HEK293T (cell line): ENCODE measurements around the gene LEUTX.

Source experiments
- CTCF ChIA-PET: fragments of 350-600 bp; formaldehyde crosslinking; extraction: SDS; loops from one replicate; lab custom pipeline; 2021; ENCODE audit warnings: antibody characterized with exemption, inconsistent platforms; lab: Yijun Ruan, JAX
- POLR2A ChIA-PET: fragments of 350-600 bp; formaldehyde crosslinking; extraction: SDS; loops from one replicate; lab custom pipeline; 2020; ENCODE audit warnings: antibody characterized with exemption, inconsistent platforms; lab: Yijun Ruan, JAX
- DNase-seq: peaks from one replicate; pipeline ENCODE4 v3.0.0; 2012; ENCODE audit warnings: mixed read lengths; ENCODE audit errors: extremely low spot score
- ARNT ChIP-seq: fragments of 450-650 bp; IDR thresholded peaks from 2 replicates; pipeline ENCODE4 v1.6.1; 2017; ENCODE audit warnings: mild to moderate bottlenecking
- BHLHE40 ChIP-seq: fragments of 450-650 bp; IDR thresholded peaks from 2 replicates; pipeline ENCODE4 v1.6.1; 2016; ENCODE audit warnings: mild to moderate bottlenecking, moderate library complexity, borderline replicate concordance
- CTBP1 ChIP-seq: fragments of 450-650 bp; IDR thresholded peaks from 2 replicates; pipeline ENCODE4 v1.6.1; 2016; ENCODE audit warnings: borderline replicate concordance
- ELF4 ChIP-seq: fragments of 450-650 bp; IDR thresholded peaks from 2 replicates; pipeline ENCODE4 v1.6.1; 2017; ENCODE audit warnings: antibody characterized with exemption
- FOXA1 ChIP-seq: fragments of 450-650 bp; IDR thresholded peaks from 2 replicates; pipeline ENCODE4 v1.6.1; 2016; ENCODE audit warnings: mild to moderate bottlenecking
- FOXK2 ChIP-seq: fragments of 450-650 bp; IDR thresholded peaks from 2 replicates; pipeline ENCODE4 v1.6.1; 2016; ENCODE audit warnings: mild to moderate bottlenecking
- FOXM1 ChIP-seq: fragments of 450-650 bp; IDR thresholded peaks from 2 replicates; pipeline ENCODE4 v1.6.1; 2017; ENCODE audit warnings: mild to moderate bottlenecking, borderline replicate concordance
- HDGF ChIP-seq: fragments of 450-650 bp; IDR thresholded peaks from 2 replicates; pipeline ENCODE4 v1.6.1; 2017; ENCODE audit warnings: antibody characterized with exemption, borderline replicate concordance
- L3MBTL2 ChIP-seq: fragments of 450-650 bp; conservative IDR thresholded peaks from 2 replicates; pipeline ENCODE4 v1.6.1; 2016; ENCODE audit warnings: mild to moderate bottlenecking
- LEF1 ChIP-seq: fragments of 450-650 bp; IDR thresholded peaks from 2 replicates; pipeline ENCODE4 v1.6.1; 2017; ENCODE audit warnings: mild to moderate bottlenecking, borderline replicate concordance
- NFRKB ChIP-seq: fragments of 450-650 bp; IDR thresholded peaks from 2 replicates; pipeline ENCODE4 v1.6.1; 2016; ENCODE audit warnings: mild to moderate bottlenecking, moderate library complexity
- SP1 ChIP-seq: fragments of 450-650 bp; IDR thresholded peaks from 2 replicates; pipeline ENCODE4 v1.6.1; 2017
- SUZ12 ChIP-seq: fragments of 450-650 bp; IDR thresholded peaks from 2 replicates; pipeline ENCODE4 v1.6.1; 2016; ENCODE audit warnings: mild to moderate bottlenecking
- TARDBP ChIP-seq: fragments of 450-650 bp; IDR thresholded peaks from 2 replicates; pipeline ENCODE4 v1.6.1; 2016
- ZNF384 ChIP-seq: fragments of 450-650 bp; IDR thresholded peaks from 2 replicates; pipeline ENCODE4 v1.6.1; 2016
- TF ChIP-seq, protein P1 (sequence below): fragments of 450-650 bp; IDR thresholded peaks from 2 replicates; pipeline ENCODE4 v1.6.1; 2016

Gene LEUTX

DNA sequence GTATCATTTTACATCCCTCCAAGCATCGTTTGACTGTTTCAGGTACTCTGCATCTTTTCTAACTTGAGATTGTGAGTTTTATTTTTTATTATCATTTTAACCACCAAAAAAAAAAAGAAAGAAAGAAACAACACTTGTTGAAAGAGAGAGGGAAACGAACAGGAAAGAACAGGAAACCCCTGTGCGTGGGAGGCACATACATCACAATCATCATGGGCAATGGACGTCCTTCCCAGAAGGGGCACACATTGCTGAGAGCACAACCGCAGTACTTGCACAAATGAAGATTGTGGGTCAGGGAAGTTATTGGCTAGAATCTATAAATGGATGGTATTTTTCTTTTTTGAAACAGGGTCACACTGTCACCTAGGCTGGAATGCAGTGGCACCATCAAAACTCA lies 42.6 kb upstream of the LEUTX start:
- no peak for DNase-seq
- no peak for TF ChIP-seq LEF1
- no peak for TF ChIP-seq FOXA1
- TF ChIP-seq SP1, result no peak
- TF ChIP-seq ARNT, result no peak
- TF ChIP-seq TARDBP, result no peak
- no peak for TF ChIP-seq L3MBTL2
- TF ChIP-seq FOXM1, result no peak
- no peak for TF ChIP-seq BHLHE40
- TF ChIP-seq HDGF, result no peak
- no peak for TF ChIP-seq ELF4
- TF ChIP-seq CTBP1, result no peak
- TF ChIP-seq SUZ12, result no peak
- TF ChIP-seq ZNF384, result no peak
- TF ChIP-seq NFRKB, result no peak
- TF ChIP-seq, protein P1, sequence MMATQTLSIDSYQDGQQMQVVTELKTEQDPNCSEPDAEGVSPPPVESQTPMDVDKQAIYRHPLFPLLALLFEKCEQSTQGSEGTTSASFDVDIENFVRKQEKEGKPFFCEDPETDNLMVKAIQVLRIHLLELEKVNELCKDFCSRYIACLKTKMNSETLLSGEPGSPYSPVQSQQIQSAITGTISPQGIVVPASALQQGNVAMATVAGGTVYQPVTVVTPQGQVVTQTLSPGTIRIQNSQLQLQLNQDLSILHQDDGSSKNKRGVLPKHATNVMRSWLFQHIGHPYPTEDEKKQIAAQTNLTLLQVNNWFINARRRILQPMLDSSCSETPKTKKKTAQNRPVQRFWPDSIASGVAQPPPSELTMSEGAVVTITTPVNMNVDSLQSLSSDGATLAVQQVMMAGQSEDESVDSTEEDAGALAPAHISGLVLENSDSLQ, result no peak
- TF ChIP-seq FOXK2, result no peak
- ChIA-PET CTCF (no interaction called here), POLR2A (no interaction called here)

DNA sequence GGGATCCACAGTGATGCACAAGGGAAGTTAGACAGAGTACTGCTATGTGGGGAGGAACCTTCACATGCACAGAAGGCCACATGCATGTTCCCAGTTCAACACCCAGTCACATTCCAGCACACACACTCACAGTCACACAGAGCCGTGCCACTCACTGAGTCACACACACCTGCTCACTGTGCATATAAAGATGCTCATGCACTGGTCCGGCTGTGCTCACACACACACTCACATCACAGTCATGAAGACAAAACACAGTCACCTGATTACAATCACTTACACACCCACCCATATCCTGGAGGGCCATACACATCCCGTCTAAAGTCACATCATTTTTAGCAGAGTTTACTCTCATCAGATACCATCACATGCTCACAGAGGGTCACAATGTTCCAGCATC lies 41.3 kb upstream of the LEUTX start:
- TF ChIP-seq CTBP1, result no peak
- no peak for TF ChIP-seq NFRKB
- no peak for TF ChIP-seq BHLHE40
- TF ChIP-seq SUZ12, result no peak
- no peak for TF ChIP-seq SP1
- ChIA-PET CTCF (no interaction called here), POLR2A (no interaction called here)
- DNase-seq, result no peak

DNA sequence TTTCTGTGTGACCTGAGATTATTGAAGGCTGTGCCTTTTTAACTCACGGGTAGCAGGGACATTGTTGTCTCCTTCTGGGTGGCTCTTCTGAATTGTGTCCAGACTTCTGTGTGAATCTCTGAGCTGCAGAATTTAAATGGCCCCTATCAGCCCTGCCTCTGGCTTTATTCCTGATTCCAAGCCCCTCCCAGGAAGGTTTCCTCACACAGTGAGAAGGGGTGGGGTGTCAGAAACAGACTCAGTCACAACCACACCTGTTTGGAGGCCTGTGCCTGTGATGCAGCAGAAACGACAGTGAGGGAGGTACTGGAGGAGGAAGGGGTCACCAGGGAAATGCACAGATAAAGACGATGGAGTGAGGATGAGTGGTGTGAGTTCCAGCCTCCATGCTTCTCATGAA lies 40.8 kb upstream of the LEUTX start, which contains the start of gene CLC:
TSS of gene CLC (minus strand) at position 139 of the 400 bp plus-strand sequence. CDS start at position 62, 77 bp downstream.
- ChIA-PET POLR2A (no interaction called here), CTCF (interaction anchor here (1.2 kb wide), 1 partner anchor 106 kb away, joined by 3 read pairs; no protein-coding TSS in a partner anchor)
- TF ChIP-seq FOXA1, result no peak
- no peak for TF ChIP-seq ARNT
- TF ChIP-seq ELF4, result no peak
- TF ChIP-seq SUZ12, result no peak
- DNase-seq, result no peak

DNA sequence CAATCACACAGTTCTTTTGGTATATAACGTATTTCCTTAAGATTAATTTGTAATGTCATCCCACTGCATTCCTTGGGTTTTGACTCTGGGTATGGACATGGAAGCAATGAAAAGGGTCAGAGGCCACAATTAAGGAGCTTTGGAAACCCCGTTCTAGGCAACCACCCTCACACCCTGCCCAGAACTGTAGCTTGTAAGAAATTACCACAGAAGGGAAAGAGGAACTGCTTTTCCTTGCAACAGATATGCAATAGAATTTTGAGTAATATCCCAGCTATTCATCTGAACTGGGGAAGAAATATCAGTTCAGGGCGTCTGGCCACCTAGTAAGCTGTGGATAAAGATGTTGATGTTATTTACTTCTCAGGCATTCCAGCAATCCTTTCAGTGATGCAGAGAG lies 39.8 kb upstream of the LEUTX start:
- POLR2A ChIA-PET, result no interaction called here
- TF ChIP-seq TARDBP (no peak), ARNT (no peak), FOXK2 (no peak)
- CTCF ChIA-PET, result interaction anchor here (1.2 kb wide), 1 partner anchor 105 kb away, joined by 3 read pairs; no protein-coding TSS in a partner anchor
- DNase-seq, result no peak

DNA sequence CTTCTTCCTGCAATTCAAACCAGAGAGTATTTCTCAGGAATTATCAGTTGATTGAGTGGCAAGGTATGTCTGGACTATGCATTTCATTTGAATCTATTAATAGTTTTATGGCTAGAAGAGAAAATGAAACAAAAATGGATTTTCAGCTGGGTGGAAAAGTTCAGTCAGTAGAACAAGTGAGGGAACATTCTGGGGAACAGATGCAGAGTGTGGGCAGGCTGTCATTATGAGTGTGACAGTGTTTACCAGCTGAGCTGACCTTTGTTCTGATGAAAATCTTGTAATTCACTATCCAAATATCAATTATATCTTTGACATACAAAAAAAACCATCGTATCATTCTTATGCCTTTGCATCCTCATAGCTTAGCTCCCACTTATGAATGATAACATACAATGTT lies 38.3 kb upstream of the LEUTX start:
- DNase-seq, result no peak
- TF ChIP-seq, protein P1, result no peak
- TF ChIP-seq SUZ12 (no peak), ZNF384 (no peak)
- ChIA-PET POLR2A (interaction anchor here (0.6 kb wide), 1 partner anchor 1122 kb away, joined by 4 read pairs; no protein-coding TSS in a partner anchor), CTCF (no interaction called here)

DNA sequence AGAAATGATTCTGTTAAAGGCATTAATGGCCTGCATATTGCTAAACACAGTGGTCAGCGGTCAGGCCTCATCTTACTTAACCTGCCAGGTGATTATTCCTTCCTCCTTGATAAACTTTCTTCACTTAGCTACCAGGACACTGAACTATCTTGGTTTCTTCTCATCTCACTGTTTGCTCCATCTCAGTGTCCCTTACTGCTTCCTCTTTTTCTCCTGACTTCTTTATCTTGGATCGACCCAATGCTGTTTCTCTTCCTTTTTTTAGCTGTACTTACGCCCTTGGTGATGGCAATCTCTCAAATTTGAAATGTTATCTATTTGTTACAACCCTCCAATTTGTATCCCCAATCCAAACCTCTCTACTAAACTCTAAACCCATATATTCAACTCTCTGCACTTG lies 33.0 kb upstream of the LEUTX start:
- TF ChIP-seq FOXM1, result no peak
- no peak for TF ChIP-seq SUZ12
- no peak for TF ChIP-seq NFRKB
- TF ChIP-seq SP1, result no peak
- TF ChIP-seq FOXK2, result no peak
- TF ChIP-seq L3MBTL2, result no peak
- no peak for TF ChIP-seq FOXA1
- TF ChIP-seq ELF4, result no peak
- TF ChIP-seq, protein P1, result no peak
- no peak for TF ChIP-seq HDGF
- TF ChIP-seq TARDBP, result no peak
- no peak for TF ChIP-seq ARNT
- CTCF ChIA-PET, result no interaction called here
- no peak for DNase-seq
- POLR2A ChIA-PET, result no interaction called here

DNA sequence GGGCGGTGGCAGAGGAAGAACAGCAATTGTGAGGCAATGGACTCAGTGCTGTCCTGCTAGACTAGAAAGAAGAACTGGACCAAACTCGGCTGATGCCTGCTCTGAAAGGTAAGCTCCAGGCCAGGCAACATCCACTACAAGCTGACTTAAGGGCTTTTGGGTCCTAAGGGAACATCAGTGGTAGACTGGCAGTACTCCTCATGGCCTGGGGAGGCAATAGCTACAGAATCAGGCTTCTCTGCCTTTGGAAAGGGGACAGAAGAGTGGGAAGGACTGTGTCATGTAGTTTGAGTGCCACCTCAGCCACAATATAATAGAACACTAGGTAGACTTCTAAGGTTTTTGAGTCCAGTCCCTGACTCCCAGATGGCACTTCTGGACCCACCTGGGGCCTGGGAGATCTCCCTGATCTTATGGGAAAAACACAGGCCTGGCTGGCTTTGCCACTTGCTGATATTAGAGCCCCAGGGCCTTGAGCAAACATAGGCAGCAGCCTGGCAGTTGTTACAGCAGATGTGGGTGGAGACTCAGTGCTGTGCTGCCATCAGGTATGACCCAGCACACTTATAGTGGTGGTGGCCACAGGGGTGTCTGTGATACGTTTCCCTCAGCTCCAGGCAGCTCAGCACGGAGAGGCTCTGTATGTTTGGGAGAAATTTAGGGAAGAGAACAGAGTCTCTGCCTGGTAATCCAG lies 31.7 kb upstream of the LEUTX start:
- no peak for TF ChIP-seq CTBP1
- no peak for TF ChIP-seq BHLHE40
- TF ChIP-seq L3MBTL2, result no peak
- TF ChIP-seq NFRKB, result no peak
- TF ChIP-seq, protein P1, result no peak
- no peak for TF ChIP-seq FOXA1
- no peak for TF ChIP-seq LEF1
- TF ChIP-seq FOXK2, result no peak
- no peak for TF ChIP-seq ELF4
- no peak for TF ChIP-seq ZNF384
- TF ChIP-seq TARDBP, result no peak
- TF ChIP-seq ARNT, result no peak
- TF ChIP-seq HDGF, result no peak
- TF ChIP-seq FOXM1, result no peak
- no peak for TF ChIP-seq SP1
- no peak for TF ChIP-seq SUZ12
- POLR2A ChIA-PET, result no interaction called here
- CTCF ChIA-PET, result interaction anchor here (0.6 kb wide), 1 partner anchor 10 kb away, joined by 3 read pairs; no protein-coding TSS in a partner anchor
- no peak for DNase-seq
